Right kidney (tissue), 9 donors: ENCODE data around the gene DNAJC4.

Experiments used
- DNase-seq: peaks from one replicate; pipeline ENCODE4 v3.0.0-alpha.2; 2016
- long read RNA-seq, 8 donors: transcript quantifications; one replicate each; lab custom pipeline, GENCODE V29; 2026

Gene DNAJC4
- long read RNA-seq, donor 1, partial matches to known transcripts = 13 of 18 reads
- long read RNA-seq, donor 1, other reads (novel, unspliced or antisense) = 5 of 18 reads
- long read RNA-seq, donor 2, partial matches to known transcripts = 20 of 22 reads
- long read RNA-seq, donor 2, other reads (novel, unspliced or antisense) = 0 of 22 reads
- long read RNA-seq, donor 3, partial matches to known transcripts = 9 of 9 reads
- long read RNA-seq, donor 3, other reads (novel, unspliced or antisense) = 0 of 9 reads
- long read RNA-seq, donor 4, partial matches to known transcripts = 16 of 18 reads
- long read RNA-seq, donor 4, other reads (novel, unspliced or antisense) = 0 of 18 reads
- long read RNA-seq, donor 5, partial matches to known transcripts = 0 of 3 reads
- long read RNA-seq, donor 5, other reads (novel, unspliced or antisense) = 0 of 3 reads
- long read RNA-seq, donor 6, partial matches to known transcripts = 0 of 4 reads
- long read RNA-seq, donor 6, other reads (novel, unspliced or antisense) = 0 of 4 reads
- long read RNA-seq, donor 7, partial matches to known transcripts = 47 of 55 reads
- long read RNA-seq, donor 7, other reads (novel, unspliced or antisense) = 6 of 55 reads
- long read RNA-seq, donor 8, partial matches to known transcripts = 15 of 18 reads
- long read RNA-seq, donor 8, other reads (novel, unspliced or antisense) = 0 of 18 reads

- peak; percentile 97 for DNase-seq
Measured at GRCh38 chr11:64230171-64230984, at the start of gene DNAJC4. Gene DNAJC4, plus strand, starts transcription at chr11:64230548. Its CDS starts 307 bp downstream, at chr11:64230855.

DNA sequence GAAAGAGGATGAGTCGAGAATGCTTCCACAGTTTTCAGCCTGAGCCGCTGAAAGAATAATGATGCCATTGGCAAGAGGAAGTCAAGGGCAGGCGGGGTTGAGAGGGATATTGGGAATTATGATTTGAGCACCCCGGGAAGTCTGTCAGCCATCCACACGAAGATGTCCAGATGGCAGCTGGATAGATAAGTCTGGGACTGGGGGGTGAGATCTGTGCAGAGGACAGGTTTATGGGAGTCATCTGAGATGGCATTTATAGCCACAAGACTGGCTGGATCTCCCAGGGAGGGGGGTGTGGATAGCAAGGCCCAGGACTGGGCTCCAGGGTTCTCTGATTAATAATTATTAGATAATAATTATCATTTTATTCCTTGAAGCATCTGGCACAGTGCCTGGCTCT is 49.5 kb upstream of the DNAJC4 start:
- DNase-seq = no peak

DNA sequence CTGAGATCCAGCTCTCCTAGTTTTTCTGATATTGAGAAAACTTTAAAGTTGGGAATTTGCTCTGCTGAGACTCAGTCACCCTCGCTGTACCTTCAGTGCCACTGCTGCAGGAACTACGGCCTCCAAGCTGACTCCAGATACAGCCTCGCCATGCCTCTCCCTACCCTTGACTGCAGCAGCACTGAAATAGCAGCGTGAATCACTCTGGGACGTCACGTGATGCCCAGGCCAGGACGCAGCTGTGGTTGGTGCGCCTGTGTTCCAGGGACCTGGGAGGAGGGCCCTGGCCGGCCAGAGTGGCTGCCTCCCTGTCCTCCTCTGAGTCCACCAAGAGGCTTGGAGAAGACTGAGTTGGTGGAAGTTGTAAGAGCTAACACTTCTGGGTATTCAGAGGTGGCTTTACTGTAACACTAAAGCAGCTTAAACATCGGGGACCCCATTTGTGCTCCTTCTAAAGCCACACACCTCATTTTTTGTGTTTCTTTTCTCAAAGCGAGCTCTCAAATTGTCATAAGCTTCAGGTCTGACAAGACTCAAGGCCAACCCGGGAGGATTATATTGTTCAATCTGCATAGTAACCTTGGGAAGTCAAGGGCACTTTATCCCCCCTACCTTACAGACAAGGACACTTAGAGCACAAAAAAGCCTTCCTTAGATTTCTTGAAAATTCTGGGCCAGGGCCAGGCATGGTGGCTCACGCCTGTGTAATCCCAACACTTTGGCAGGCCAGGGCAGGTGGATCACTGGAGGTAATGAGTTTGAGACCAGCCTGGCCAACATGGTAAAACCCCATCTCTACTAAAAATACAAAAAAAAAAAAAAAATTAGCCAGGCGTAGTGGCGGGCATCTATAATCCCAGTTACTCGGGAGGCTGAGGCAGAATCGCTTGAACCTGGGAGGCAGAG is 48.6 kb upstream of the DNAJC4 start:
- DNase-seq = peak; percentile 54

DNA sequence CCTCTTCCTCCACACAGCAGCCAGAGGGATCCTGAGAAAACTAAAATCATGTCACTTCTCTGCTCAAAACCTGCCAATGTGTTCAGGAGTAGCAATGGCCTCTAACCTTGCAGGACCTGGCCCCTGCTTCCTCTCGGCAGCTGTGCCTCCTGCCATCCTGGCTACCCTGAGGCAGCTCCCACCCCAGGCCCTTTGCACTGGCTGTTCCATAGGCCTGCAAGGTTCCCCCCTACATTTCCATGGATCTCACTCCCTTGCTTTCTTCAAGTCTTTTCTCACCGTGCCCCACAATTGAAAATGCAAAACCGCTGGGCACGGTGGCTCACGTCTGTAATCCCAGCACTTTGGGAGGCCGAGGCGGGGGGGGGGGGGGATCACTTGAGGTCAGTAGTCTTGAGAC is 46.5 kb upstream of the DNAJC4 start:
- DNase-seq = no peak

DNA sequence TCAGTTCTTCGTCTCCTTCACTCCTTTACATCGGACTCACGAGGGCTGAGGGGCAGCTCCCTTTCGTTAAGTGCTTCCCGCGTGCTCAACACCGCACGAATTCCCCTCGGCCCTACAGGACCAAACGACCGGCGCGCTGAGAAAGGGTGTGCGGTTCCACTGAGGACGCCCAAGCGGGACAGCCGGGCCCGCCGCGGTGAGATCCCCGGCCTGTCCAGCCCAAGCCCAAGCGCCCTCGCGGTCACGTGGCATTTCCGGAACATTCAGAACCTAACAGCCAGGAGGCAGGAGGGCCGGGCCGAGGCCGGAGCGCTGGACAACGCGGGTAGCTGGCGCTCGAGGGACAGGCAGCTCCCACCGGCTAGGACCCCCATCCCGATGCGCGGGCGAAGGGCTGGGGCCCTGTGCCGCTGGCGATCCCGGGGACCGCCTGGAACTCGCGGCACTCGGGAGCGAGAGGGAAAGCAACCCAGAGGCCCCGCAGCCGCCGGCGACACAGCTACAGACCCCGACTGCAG is 45.1 kb upstream of the DNAJC4 start:
- DNase-seq = peak; percentile 99

- DNase-seq = no peak
Measured at GRCh38 chr11:64185693-64186491, 44.5 kb upstream of the DNAJC4 start, which contains the start of gene STIP1. Gene STIP1, plus strand, starts transcription at chr11:64186171. Its CDS starts 91 bp downstream, at chr11:64186262.

DNA sequence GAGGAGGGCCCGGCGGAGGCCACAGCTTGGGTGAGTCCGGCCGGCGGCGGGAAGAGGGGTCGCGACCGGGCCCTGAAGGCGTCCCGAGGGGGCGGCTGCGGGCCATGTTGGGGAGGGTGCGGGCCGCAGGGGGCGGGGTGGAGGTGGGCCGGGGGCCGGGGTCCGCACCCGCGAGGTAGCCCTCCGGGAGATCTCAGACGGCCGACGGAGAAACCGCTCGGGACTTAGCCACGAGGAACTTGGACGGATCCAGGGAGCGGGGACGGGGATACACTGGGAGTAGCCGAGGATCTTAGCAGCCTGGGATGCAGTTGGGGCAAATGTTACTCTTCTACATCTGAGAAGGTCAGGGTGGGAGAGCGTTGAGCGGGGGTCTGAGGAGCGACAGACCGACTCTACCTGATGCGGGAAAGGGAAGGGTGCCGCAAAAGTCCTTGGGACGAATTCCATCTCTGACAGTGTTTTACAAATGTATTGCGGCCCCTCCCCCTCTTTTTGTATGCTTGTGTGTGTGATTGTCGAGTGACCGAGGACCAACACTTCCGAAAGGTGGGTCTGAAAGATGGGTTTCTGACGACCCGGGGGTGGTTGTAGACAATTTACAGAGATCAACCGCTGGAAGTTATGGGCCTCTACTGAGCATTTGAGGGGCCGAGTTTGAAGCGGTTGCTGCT is 43.7 kb upstream of the DNAJC4 start:
- DNase-seq = peak; percentile 50

- DNase-seq = no peak
Measured at GRCh38 chr11:64192434-64192833, 37.9 kb upstream of the DNAJC4 start.

DNA sequence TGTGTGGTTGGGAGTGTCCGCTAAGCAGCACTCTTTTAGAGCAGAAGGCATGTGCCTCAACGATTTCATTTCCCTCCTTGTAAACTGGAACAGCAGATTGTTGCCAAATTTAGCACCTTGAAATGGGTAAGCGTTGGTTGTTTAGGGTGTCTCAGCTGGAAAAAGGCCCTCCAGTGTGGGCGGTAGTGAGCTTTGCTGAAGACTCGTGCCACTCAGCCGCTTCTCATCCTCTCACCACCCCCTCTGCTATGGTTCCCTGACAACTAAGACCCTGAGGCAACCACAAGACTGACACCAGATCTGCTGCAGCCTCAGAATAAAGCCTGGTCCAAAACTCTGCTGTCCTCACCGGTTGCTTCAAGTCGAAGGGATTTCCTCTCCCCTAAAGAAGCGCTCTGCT is 33.7 kb upstream of the DNAJC4 start:
- DNase-seq = no peak

- no peak for DNase-seq
Measured at GRCh38 chr11:64198511-64198910, 31.8 kb upstream of the DNAJC4 start.

- DNase-seq = no peak
Measured at GRCh38 chr11:64201543-64201942, 28.8 kb upstream of the DNAJC4 start.

DNA sequence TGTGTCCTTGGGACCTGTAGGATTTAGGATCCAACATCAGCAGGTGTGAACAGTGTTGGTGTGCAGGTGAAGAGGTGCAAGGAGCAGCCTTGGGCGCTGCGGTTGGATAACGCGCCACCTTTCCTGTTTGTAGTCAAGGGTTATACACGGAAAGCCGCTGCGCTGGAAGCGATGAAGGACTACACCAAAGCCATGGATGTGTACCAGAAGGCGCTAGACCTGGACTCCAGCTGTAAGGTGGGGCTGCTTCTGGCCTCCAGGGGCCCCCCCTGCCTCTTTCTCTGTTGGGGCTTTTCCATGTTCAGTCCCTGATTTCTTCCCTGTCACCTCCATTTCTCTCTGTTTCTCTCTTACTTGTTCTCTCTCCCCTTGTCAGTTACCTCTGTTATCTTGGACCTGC is 27.4 kb upstream of the DNAJC4 start:
- DNase-seq = no peak

DNA sequence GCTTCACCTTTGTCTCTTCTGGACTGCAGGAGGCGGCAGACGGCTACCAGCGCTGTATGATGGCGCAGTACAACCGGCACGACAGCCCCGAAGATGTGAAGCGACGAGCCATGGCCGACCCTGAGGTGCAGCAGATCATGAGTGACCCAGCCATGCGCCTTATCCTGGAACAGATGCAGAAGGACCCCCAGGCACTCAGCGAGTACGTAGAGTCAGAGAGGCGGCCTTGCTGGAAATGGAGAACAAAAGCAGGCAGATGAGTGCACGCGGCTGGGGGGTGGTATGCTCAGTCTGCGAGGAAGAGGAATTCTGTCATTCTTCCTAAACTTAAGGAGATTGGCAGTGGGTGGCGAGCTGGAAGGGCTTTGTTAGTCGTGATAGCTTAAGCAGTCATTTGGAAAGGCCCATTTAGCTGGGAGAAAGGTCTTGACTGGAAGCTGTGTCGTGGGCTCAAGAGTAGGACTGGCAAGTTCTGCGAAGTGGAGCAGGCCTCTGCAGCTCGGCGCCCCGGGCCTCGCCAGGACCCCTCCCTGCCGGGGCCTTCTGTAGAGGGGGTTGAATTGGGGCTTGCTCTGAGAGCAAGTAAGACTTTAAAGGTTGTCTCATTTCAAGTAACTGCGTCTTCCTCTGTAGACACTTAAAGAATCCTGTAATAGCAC is 26.8 kb upstream of the DNAJC4 start:
- DNase-seq = no peak

- DNase-seq = no peak
Measured at GRCh38 chr11:64204080-64204440, 26.3 kb upstream of the DNAJC4 start.

GRCh38 chr11:64204464-64204989 is 25.8 kb upstream of the DNAJC4 start:
- peak; percentile 65 for DNase-seq

GRCh38 chr11:64206457-64207255 is 23.7 kb upstream of the DNAJC4 start, which contains the start of gene FERMT3:
Gene FERMT3, plus strand, starts transcription at chr11:64206721. Its CDS starts 644 bp downstream, at chr11:64207365.
- no peak for DNase-seq

GRCh38 chr11:64207256-64208085 is 22.9 kb upstream of the DNAJC4 start:
- peak; percentile 53 for DNase-seq
